GOT3 (cell line): ENCODE data around the gene STX3.
"Not testable (repeated sequence)": the region's sequence is repeated elsewhere in the genome, so short reads cannot be mapped to it uniquely, and the experiment has no call there.

Experiments used
- DNase-seq: peaks from one replicate; lab custom pipeline; 2025; ENCODE audit warnings: mixed read lengths; lab: John Stamatoyannopoulos, UW

Gene STX3

DNA sequence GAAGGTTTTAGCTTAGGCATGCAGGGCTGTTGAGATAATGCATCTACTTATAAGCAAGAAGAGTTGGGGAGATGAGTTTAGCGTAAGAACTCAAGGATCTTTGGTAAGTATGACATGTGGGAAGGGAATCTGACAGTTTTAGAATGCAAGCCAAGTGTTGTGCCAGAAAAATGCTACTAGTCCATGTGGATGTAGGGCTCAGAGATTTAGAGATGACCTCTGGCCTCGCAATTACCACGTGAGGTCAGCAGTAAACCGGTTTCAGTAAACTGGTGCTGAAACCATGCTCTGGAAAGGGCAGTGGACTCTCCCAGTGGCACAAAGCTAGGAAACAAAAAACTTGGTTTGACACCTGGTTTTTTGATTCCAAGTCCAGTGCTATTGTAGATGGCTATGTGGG, 36.5 kb downstream of the STX3 start:
- no peak for DNase-seq

DNA sequence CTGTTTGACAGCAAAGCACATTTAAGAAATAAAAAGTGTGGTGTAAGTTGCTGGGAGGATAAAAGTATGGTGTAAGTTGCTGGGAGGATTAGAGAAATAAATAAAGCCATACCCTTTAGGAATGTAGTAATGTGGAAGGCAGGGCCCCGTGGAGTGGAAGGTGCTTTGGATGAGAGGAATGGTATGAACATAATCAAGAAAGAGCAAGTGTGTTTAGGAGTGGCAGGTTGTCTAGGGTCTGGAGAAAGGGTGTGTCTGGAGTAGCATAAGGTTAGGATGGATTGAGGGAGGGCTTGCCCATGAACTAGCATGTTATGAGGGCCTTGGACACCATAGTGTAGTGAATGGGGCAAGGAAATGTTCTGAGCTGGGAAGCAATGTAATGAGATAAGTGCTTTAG, 37.3 kb downstream of the STX3 start:
- no peak for DNase-seq

DNA sequence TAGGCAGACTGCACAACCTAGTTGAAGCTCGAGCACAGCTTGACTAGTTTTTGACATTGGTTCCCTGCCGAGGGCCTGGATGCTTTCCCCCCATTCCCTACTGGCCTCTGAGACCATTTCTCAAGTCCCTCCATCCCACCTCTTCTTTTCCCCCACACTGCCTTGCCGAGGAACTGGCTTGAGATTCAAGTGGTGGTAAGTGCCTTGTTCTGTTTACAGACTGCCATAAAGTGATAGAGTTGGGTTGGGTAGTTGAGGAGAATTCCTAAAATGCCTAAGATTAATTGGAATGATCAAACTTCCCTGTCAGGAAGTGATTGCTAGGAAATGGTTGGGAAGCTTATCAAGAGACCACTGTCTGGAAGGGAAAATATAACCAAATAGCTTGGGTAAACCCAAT, 39.2 kb downstream of the STX3 start:
- no peak for DNase-seq

DNA sequence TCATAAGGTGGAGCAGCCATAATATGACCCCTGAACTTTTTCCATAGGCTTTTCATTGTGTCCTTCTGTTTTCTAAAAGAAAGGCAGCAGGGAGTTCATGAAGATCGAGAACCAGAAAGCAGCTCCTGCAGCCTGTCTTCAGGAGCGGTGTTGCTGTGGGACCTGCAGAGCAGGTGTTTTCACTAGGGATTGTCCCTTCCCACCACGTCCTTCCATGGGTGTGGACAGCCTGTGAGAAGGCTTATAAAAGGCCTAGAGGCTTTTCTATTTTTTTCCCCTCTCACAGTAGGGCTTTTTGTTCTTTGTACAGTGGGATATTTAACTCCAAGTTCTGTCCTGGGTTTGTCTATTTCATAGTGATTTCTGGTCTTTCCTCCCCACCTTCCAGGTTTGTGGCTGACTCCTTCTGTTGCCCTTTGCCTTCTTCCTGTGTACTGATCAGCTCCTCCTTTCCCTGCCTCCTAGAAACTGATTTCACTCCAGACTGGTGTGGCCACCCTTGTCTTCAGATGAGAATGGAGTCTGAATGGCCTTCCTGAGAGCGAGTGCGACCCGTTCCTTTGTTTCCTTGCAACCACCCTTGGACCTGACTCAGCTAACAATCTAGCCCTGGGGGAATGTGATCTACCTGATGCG, 45.3 kb downstream of the STX3 start:
- no peak for DNase-seq

DNA sequence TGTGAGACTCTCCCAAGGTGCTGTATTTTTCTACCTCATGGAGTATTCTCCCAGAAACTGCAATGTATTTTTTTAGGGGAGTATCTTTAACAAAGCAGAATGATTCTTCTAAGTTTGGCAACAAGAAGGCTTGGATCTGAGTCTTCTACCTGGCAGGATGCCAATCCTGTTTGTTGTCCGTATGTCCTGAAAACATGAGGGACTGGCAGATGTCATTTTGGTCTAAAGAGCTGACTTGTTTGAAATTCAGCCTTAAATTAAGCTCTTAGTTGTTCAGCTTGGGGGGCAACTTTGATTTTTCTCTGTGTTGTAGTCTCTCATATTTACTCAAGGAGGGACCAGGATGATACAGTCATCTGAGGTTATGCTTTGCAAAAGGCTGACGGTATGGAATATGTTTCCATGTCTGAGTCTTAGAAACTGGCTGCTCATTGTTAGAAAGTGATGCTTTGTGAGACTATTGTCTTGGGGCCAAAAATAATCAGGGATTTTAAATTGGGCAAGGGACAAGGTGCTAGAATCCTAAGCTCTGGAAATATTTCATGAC, 46.1 kb downstream of the STX3 start:
- no peak for DNase-seq

DNA sequence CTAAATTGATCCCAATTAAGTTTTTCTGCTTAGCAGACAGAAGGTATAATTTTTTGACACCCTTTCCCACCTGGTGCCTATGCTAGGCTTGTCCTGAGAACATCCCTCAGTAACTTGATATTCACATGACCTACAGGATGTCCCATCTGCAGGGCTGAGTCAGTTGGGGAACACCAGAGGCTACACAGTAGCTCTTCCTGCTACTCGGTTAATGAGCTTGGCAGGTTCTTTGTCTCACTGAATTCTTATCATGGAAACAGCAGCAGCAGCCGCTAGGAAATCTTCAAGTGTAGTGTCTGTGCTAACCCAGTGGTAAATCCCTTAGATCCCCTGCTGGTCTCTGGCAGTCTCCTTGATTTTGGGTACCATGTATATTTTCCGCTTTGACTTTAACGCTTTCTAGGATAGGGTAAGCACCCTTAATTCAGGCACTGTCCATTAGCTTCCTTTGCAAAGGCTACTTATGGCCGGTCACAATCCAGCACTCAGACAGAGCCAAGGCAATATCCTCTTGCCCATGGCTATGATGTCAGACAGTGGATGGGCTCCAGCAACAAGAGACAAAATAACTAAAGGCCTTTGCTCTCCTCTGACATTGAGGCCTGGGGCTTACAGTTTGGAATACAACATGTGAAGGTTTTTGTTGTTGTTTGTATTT, 46.9 kb downstream of the STX3 start:
- no peak for DNase-seq

DNA sequence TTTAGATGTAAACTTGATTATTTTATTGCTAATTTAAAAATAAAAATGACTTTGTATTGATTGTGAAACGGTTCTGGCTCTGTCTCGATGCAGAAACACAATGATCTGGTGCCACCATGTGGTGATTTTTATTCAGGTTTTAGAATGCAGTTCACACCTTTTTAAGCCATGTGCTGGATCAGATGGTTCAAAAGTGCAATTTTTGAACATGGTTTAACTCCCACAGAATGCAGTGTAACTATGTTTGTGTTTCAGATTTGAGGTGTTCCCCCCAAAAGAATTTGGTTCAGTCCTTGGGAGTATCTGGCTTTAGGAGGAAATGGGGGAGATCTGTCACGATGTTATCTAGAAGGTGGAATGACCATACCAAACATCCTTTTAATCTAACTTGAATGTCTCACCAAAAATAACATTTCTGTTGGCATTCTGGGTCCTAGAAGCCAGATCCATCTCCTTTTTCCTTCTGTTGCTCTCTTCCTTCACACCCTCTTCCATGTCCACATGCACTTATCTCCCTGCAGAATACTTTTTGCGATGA, 47.5 kb downstream of the STX3 start:
- DNase-seq, result no peak

DNA sequence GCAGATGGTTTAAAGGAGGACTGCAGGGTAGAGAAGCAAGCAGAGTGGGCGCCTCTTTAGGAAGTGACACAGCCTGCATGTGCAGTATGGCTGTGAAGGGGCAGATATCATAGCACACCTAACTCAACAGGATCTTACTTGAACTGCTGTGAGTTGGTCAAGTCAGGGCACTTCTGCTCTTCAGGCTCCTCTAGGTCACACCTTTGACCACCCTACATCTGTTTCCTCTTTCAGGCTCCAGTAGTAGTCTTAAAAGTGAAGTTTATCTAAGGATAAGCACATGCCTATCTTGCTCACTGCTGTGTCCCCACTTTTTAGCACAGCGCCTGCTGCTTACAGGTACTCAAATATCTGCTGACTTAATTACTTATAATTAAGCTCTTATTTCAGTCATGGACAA, 48.9 kb downstream of the STX3 start:
- no peak for DNase-seq

DNA sequence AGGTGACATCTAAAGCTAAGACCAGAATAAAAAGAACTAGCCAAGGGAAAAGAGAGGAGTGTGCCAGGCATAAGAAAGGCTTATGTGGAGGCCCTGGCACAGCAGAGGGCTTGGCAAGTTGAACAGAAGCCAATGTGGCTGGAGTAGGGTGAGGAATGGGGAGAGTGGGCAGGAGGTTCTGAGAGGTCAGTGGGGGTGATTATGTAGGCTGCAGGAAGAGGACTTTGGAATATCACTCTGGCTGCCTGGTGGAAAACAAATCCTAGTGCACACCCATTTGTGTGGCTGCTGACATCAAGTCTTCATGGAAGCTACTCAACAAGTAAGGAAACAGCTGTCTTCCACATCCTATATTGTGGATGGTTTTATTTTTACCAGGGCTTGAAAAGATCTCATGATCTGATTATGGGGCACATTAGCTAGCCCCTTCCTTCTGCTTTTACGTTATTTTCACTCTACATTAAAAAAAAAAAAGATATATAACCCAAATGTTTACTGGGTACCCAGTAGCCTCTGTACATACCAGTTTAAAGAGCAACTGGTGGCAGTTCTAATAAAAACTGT, 52.0 kb downstream of the STX3 start:
- no peak for DNase-seq

DNA sequence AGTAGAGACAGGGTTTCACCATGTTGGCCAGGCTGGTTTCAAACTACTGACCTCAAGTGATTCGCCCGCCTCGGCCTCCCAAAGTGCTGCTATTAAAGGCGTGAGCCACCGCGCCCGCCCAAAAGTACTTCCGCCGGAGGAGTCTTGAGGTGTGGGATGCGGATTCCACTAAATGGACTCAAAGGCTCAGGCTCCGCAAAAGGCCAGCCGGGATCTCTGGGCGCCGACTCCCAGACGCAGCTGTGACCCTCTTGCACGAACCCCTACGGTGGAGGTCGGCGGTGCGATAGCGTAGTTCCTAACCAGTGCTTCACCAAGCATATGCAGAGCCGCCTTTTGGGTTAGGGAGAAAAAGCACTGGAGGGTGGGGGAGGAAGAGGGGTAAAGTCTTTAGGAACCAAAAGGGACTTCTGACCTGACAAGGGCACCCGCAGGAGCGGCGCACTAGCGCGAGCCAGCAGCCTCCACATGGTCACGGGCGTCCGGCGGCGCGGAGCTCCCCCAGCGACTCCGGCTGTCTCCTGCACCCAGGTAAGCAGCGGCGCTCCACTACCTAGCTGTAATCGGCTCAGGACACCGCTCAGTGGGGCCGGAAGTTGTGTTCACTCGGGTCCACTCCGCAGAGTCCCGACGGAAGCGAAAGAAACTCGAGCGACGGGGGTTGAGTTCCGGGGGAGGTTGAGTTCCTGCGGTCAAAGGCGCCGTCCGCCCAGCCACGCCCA, 55.2 kb downstream of the STX3 start, which contains the start of gene MRPL16:
TSS of gene MRPL16 (minus strand) at position 590 of the 722 bp plus-strand sequence. CDS start at position 470, 120 bp downstream.
- DNase-seq, result peak; percentile 37

DNA sequence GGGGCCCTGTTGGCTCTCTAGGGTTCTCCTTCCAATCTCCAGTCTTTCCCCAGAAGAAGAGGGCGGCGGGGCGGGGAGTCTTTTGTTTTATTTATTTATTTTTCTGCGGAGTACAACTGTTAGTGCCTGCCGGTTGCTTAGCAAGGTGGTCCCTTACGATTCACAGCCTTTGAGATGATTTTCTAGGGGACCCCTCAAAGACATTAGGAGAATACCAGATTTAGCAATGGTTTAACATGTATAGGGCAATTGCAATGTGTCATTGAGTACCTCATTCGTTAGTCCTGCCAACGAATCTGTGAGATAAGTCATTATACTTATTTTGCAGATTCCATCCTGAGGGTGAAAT, 55.7 kb downstream of the STX3 start:
- no peak for DNase-seq

DNA sequence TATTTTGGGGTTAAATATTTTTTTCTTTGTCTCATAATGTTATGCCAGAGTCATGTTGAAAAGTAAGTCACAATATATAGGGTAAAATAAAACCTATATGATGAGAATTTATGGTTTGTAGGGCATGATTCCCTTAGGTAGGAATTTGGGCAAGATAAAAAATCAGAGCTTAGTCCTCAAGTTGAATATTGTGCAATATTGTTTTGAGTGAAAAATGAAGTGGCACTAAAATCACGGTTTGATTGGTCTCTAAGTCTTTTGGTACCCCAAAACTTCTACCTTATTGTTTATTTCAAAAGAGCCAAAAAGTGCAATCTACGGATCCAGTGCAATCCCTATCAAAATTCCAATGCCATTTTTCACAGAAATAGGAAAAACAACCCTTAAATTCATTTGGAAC, 57.0 kb downstream of the STX3 start:
- no peak for DNase-seq

DNA sequence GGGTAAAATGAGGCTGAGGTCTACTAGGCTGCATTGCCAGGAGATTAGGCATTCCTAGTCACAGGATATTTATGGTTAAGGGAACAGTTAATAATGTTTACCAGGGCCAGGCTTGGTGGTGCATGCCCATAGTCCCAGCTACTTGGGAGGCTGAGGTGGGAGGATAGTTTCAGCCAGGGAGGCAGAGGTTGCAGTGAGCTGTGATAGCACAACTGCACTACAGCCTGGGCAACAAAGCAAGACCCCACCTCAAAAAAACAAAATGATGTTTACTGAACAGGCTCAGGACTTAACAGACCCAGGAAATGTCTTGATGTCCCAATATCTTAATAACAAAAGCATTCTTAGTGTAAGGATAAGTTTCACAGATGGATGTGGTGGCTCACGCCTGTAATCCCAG, 58.2 kb downstream of the STX3 start:
- DNase-seq, result no peak

DNA sequence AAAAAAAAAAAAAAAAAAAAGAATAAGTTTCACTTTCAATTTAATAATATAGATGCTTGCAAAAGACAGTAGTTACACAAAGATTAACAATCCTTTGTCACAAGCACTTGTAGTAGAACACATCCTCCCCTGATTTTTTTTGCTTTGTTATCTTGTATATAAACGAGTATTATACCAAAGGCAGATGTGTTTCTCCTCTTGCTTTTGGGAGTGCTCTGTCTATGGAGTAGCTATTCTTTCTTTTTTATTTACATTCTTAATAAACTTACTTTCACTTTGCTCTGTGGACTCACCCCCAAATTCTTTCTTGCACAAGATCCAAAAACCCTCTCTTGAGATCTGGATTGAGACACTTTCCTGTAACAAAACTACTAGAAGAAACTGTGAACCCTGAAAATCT, 58.8 kb downstream of the STX3 start:
- DNase-seq, result no peak

DNA sequence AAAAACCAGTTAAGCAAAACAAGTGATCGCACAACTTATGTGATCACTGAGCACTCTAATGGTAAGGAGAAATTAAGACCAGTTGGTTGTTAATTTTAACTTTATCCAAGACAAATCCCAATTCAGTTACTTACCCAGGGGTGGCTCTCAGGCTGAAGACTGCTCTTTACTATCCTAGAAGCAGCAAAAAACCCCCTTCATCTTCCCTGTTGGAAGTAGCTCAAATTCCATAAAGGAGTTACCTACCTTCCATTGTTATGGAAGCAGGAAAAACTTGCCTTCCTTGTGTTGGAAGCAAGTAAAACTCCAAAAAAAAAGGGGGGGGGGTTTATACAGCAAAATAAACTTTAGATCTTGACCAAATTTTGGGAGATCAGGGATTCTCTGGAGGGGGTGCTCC, 60.6 kb downstream of the STX3 start:
- DNase-seq, result no peak

DNA sequence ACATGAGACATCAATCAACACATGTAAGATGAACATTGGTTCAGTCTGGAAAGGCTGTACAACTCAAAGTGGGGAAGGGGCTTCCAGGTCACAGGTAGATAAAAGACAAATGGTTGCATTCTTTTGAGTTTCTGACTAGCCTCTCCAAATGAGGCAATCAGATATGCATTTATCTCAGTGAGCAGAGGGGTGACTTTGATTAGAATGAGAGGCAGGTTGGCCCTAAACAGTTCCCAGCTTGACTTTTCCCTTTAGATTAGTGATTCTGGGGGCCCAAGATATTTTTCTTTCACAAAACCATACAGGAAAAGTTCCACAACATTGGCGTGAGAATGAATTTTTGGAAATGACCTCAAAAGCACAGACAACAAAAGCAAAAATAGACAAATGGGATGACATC, 61.3 kb downstream of the STX3 start:
- not testable (repeated sequence) for DNase-seq

DNA sequence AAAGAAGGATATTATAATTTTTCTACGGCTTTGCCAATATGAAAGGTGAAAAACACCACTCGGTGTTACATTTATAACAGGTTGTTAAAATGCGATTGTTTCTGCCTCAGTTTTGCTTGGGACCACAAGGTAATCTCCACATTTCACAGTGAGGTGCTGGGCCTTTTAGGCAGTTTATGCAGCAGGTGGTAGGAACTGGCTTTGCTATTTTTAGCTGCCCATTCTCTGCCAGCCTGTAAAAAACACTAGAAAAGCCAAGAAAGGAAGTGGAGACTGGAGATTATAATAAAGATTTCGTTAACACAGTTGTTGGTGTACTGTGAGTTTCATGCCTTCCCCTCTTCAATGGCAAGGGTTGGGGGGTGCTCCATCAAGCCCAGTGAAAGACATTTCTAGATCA, 63.4 kb downstream of the STX3 start:
- DNase-seq, result no peak

DNA sequence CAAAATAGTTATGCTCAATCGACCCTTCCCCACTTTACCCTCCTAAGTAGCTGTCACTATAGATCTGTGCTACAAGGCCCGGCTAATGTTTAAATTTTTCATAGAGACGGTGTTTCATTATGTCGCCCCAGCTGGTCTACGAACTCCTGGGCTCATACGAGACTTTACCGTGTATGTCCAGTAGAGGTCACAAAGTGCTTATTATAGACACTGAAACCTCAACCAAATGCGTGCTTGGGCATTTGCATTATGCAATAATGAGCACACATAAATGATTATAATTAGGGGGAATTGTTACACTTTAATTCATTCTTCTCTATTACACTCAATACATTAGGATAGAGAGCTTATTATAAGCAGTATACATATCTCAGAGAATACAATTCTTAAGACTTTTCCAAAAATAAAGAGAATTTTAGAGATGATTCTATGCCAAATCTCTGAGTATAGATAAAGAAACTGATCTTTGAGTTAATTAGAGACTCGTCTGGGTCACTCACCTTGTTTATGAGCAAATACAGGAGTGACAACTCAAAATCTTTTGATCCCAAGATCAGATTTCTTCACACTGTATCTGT, 67.9 kb downstream of the STX3 start:
- no peak for DNase-seq

DNA sequence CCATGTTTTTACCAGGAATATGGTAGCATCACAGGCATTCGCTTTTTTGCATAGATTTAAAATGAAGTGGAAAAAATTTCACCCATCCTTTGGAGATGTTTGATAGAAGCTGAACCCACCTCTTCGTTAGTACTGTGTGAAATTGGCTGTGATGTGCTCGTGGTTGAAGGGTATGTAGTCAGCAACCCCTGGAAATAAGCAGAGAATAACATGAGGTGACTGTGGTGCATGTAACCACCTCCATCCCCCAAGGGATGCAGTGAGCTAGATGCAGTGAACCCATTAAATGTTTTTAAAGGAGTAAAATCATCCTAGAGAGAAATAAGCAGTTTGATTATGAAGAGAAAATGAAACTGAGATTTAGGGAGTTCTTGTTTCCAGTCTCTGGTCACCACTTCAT, 74.2 kb downstream of the STX3 start:
- DNase-seq, result no peak

DNA sequence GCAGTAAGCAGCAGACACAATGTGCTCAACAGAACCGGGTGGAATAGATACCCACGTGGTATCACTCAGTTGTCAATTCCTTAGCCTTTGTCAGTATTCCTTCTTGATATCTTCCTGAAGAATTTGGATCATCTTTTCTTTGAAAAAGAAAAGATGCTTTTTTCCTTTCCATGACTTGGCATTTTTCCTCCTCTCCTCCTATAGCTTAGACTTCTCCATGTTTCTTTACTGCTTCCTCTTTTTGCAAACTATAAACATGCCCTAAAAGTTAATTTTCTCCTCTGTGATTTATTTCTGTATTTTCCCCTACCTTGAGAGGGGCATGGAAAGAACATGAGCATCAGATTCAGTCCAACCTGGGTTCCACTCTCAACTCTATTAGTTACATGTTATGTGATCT, 78.4 kb downstream of the STX3 start:
- DNase-seq, result no peak

DNA sequence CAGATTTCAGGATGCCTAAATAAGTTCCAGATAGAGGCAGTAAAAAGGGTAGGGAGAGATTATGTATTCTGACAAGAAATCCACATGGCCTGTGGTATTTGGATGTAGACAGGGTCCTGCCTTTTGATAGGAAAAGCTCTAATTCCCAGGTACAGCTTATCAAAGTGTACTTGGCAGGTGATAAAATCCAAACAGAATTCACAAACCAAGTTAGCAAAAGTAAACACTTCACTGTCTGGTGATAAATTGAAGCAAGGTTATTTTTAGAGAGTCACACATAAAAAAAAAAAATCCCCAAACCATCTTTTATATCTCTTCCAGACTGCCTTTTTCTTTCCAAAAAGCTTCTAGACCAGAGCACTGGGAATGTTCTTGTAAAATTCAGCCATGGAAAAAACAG, 84.4 kb downstream of the STX3 start:
- no peak for DNase-seq

DNA sequence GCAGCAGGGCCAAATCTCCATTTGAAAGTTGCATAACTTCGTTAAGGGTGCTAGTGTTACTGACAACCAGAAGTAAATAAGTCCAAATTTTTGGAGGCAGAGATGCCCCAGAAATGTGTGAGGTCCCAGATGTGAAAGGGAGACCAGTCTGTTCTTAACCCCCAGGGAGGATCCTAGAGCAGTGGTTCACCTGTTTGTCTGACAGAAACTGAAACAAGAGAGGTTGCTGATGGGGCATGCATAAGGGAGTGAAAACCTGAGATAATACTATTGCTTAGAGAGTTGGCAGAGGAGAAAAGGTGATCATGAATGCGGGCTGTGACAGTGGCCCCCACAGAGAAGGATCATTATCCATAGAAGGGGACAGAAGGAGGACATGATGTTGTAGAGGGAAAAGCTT, 86.3 kb downstream of the STX3 start:
- DNase-seq, result no peak
